GM18505 (cell line): ENCODE data around the gene SLC26A2.

ENCODE experiments used
- ATAC-seq: cut with Tn5 transposase; IDR thresholded peaks from one replicate; pipeline ENCODE4 v1.9.1; 2021; ENCODE audit not compliant: unreplicated experiment
- POLR2A ChIP-seq: IDR thresholded peaks from 4 replicates; pipeline ENCODE4 v1.6.1; 2011; ENCODE audit warnings: borderline replicate concordance; ENCODE audit not compliant: insufficient read depth, insufficient read length; ENCODE audit errors: extremely low read depth

Gene SLC26A2

GRCh38 chr5:149959406-149960236 lies 937 bp upstream of the SLC26A2 start:
- ATAC-seq: no peak
- peak; percentile 13 for TF ChIP-seq POLR2A

- no peak for TF ChIP-seq POLR2A
- no peak for ATAC-seq
Observed at GRCh38 chr5:149961186-149961685, 678 bp downstream of the SLC26A2 start.

GRCh38 chr5:149961957-149962409 lies 1.4 kb downstream of the SLC26A2 start:
- no peak for TF ChIP-seq POLR2A
- ATAC-seq: no peak

GRCh38 chr5:149962601-149963300 lies 2.2 kb downstream of the SLC26A2 start:
- no peak for ATAC-seq
- TF ChIP-seq POLR2A: no peak

- TF ChIP-seq POLR2A: no peak
- ATAC-seq: no peak
Observed at GRCh38 chr5:149963729-149964128, 3.2 kb downstream of the SLC26A2 start.

GRCh38 chr5:149966946-149967345 lies 6.4 kb downstream of the SLC26A2 start:
- no peak for ATAC-seq
- TF ChIP-seq POLR2A: no peak

- TF ChIP-seq POLR2A: no peak
- no peak for ATAC-seq
Observed at GRCh38 chr5:149969181-149969930, 8.8 kb downstream of the SLC26A2 start.

- no peak for TF ChIP-seq POLR2A
- ATAC-seq: no peak
Observed at GRCh38 chr5:149975409-149975808, 14.9 kb downstream of the SLC26A2 start.

GRCh38 chr5:149979896-149980295 lies 19.3 kb downstream of the SLC26A2 start:
- no peak for ATAC-seq
- TF ChIP-seq POLR2A: no peak

- no peak for ATAC-seq
- no peak for TF ChIP-seq POLR2A
Observed at GRCh38 chr5:149981206-149981605, 20.6 kb downstream of the SLC26A2 start.

- no peak for ATAC-seq
- TF ChIP-seq POLR2A: no peak
Observed at GRCh38 chr5:149982505-149982904, 21.9 kb downstream of the SLC26A2 start.

- TF ChIP-seq POLR2A: no peak
- ATAC-seq: no peak
Observed at GRCh38 chr5:149988126-149988525, 27.6 kb downstream of the SLC26A2 start.

- ATAC-seq: no peak
- TF ChIP-seq POLR2A: no peak
Observed at GRCh38 chr5:149990518-149991376, 30.2 kb downstream of the SLC26A2 start.

GRCh38 chr5:149993471-149993870 lies 32.9 kb downstream of the SLC26A2 start:
- TF ChIP-seq POLR2A: no peak
- ATAC-seq: no peak
